Renal cortical epithelial cell (primary cell): ENCODE results near the gene ENGASE. TPM values are rescaled to one million over a fixed set of nuclear protein-coding genes. Genes with fewer than 3 reads are reported as not detected.

Source experiments
- total RNA-seq: library from RNA; depleted of rRNA; stranded (reverse); fragments of >200 nt; gene quantifications from 2 replicates; pipeline ENCODE4 v1.2.3, GENCODE V29; 2014

Gene ENGASE
- total RNA-seq, 1 donor from 2014 or later, result 18.1 TPM

Other genes starting within 250 kb of the ENGASE start
- 14.8 and 33.5 TPM in 2 replicates for gene USP36, start 234.0 kb upstream of the ENGASE start, total RNA-seq
- gene CEP295NL, start 171.6 kb upstream of the ENGASE start, total RNA-seq, result 0.69 and 1.5 TPM in 2 replicates
- 16.1 and 42.1 TPM in 2 replicates for gene TIMP2, start 149.4 kb upstream of the ENGASE start, total RNA-seq
- 390 and 548 TPM in 2 replicates for gene LGALS3BP, start 94.9 kb upstream of the ENGASE start, total RNA-seq
- 52.3 and 84.5 TPM in 2 replicates for gene CANT1, start 65.1 kb upstream of the ENGASE start, total RNA-seq
- 26.1 and 34.9 TPM in 2 replicates for gene C1QTNF1, start 50.7 kb upstream of the ENGASE start, total RNA-seq